HepG2 (cell line): Measurements from ENCODE around the gene KCNJ1. TPM values are rescaled to one million over a fixed set of nuclear protein-coding genes. Genes with fewer than 3 reads are reported as not detected.

Experiments used
- BCLAF1 ChIP-seq: fragments of 450-650 bp; IDR thresholded peaks from 2 replicates; pipeline ENCODE4 v1.6.1; 2017; ENCODE audit warnings: mild to moderate bottlenecking
- HOXA9 ChIP-seq: sonication (generic); formaldehyde crosslinking; IDR thresholded peaks from 2 replicates; pipeline ENCODE4 v1.8.1; 2022; ENCODE audit warnings: missing genetic modification reagents, mild to moderate bottlenecking, moderate library complexity, borderline replicate concordance
- JUNB ChIP-seq: sonication (generic); formaldehyde crosslinking; IDR thresholded peaks from 2 replicates; pipeline ENCODE4 v1.8.0; 2022; ENCODE audit warnings: missing genetic modification reagents, mild to moderate bottlenecking, borderline replicate concordance
- KLF11 ChIP-seq: IDR thresholded peaks from 2 replicates; pipeline ENCODE4 v1.6.1; 2016; ENCODE audit warnings: missing compliant biosample characterization
- KLF9 ChIP-seq: IDR thresholded peaks from 2 replicates; pipeline ENCODE4 v1.6.1; 2016; ENCODE audit warnings: low read depth
- SIN3B ChIP-seq: fragments of 150-350 bp; IDR thresholded peaks from 2 replicates; pipeline ENCODE4 v1.6.1; 2014; ENCODE audit warnings: low read length
- TFAP4 ChIP-seq: sonication (generic); IDR thresholded peaks from 2 replicates; pipeline ENCODE4 v1.6.1; 2016; ENCODE audit warnings: low read depth, borderline replicate concordance
- ZFY ChIP-seq: sonication (generic); formaldehyde crosslinking; IDR thresholded peaks from 2 replicates; pipeline ENCODE4 v1.4.0; 2020; ENCODE audit warnings: missing genetic modification reagents
- ZNF282 ChIP-seq: fragments of 450-650 bp; IDR thresholded peaks from 2 replicates; pipeline ENCODE4 v1.6.1; 2018; ENCODE audit not compliant: partially characterized antibody
- ZNF513 ChIP-seq: sonication (generic); formaldehyde crosslinking; conservative IDR thresholded peaks from 2 replicates; pipeline ENCODE4 v1.5.0; 2020; ENCODE audit warnings: missing genetic modification reagents
- ZNF574 ChIP-seq: sonication (generic); formaldehyde crosslinking; IDR thresholded peaks from 2 replicates; pipeline ENCODE4 v1.4.0; 2020; ENCODE audit warnings: missing genetic modification reagents
- ZNF674 ChIP-seq: sonication (generic); formaldehyde crosslinking; IDR thresholded peaks from 2 replicates; pipeline ENCODE4 v1.5.0; 2020; ENCODE audit warnings: low read depth, mild to moderate bottlenecking, missing genetic modification reagents
- polyA plus RNA-seq, 8 experiments: library from polyadenylated mRNA; depleted of rRNA in 3 of 8; stranded (reverse) in 7 of 8; unstranded in 1 of 8; fragments of >200 nt; fragmentation: Illumina TruSeq in 4 of 8; extraction: Trizol in 4 of 8; gene quantifications; 2 replicates each; pipeline versions ENCODE4 v1.2.1 to v1.2.3, GENCODE V29; 2011 to 2016; ENCODE audit warnings: low read depth in 4 of 8, missing spikeins in 1 of 8, mixed read lengths in 1 of 8; ENCODE audit not compliant: insufficient read depth in 1 of 8
- total RNA-seq, 5 experiments: library from RNA; depleted of rRNA; stranded (reverse); fragments of >200 nt; fragmentation: Illumina TruSeq; extraction: Trizol; gene quantifications; 2 replicates each; pipeline ENCODE4 v1.2.3, GENCODE V29; 2016; ENCODE audit warnings: low read depth in 1 of 5

KCNJ1 gene
- total and polyA plus RNA-seq, 2 of the 13 experiments (the other 11 are each of a cell fraction or from before 2014, with no cell fraction given) = not detected

- TF ChIP-seq BCLAF1 (no peak), SIN3B (no peak), HOXA9 (no peak), JUNB (CRISPR knock-in tag) (no peak), ZFY (CRISPR knock-in tag) (no peak), ZNF513 (CRISPR knock-in tag) (no peak), TFAP4 (no peak), ZNF674 (CRISPR knock-in tag) (no peak), KLF9 (CRISPR knock-in tag) (no peak), KLF11 (CRISPR knock-in tag) (no peak), ZNF282 (no peak), ZNF574 (CRISPR knock-in tag) (no peak)
These were observed 4.7 kb downstream of the KCNJ1 start (continued) for GRCh38 chr11:128862406-128862805.
